GM21786 (cell line): ENCODE data around the gene BATF3.
A peak's percentile ranks its signal among the peaks of the same experiment; 100 is the strongest.
"Not testable (repeated sequence)": the region's sequence is repeated elsewhere in the genome, so short reads cannot be mapped to it uniquely, and the experiment has no call there.

ENCODE experiments used
- ATAC-seq: cut with Tn5 transposase; IDR thresholded peaks from one replicate; pipeline ENCODE4 v1.9.1; 2021; ENCODE audit not compliant: unreplicated experiment

Gene BATF3, protein sequence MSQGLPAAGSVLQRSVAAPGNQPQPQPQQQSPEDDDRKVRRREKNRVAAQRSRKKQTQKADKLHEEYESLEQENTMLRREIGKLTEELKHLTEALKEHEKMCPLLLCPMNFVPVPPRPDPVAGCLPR

DNA sequence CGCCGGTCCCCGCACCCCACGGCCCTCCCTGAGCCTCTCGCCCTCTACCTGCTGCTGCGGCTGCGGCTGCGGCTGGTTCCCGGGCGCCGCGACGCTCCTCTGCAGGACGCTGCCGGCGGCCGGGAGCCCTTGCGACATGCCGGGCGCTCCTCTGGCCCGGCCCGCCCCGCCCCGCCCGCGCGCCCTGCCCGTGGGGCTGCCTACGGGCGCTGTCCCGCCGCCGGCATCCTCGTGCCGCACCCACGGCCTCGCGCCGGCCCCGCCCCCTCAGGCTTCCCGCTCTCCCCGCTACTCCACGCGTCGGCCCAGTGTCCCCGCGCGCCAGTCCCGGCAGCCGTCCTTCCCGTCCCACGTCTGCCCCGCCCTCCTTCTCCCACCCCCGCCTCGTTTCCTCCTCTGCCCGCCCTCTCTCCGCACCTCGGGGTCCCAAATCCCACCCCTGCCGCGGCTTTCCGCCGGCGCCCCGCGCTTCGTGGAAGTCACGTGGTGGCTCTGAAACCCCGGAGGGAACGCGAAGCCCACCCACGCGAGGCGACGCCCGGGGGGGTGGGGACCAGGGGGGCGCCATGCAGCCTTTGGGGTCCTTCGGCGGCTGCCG is at the start of gene BATF3:
BATF3 (minus strand) TSS at position 216 of the 598 bp plus-strand sequence; CDS start at position 138, 78 bp downstream.
- ATAC-seq, result peak; percentile 2

DNA sequence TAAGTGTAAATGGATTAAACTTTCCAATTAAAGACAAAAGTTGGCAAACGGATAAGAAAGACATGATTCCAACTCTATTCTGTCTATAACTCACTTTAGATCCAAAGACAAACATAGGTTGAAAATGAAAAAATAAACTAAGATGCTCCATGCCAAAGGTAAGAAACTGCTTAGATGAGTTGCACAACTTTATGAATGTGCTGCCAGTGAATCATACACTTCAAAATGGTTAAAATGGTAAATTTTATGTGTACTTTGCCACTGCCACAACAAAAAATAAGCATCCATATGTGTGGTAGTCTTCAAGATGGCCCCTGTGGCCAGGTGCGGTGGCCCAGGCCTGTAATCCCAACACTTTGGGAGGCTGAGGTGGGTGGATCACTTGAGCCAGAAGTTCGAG is 46.9 kb upstream of the BATF3 start:
- ATAC-seq, result no peak

DNA sequence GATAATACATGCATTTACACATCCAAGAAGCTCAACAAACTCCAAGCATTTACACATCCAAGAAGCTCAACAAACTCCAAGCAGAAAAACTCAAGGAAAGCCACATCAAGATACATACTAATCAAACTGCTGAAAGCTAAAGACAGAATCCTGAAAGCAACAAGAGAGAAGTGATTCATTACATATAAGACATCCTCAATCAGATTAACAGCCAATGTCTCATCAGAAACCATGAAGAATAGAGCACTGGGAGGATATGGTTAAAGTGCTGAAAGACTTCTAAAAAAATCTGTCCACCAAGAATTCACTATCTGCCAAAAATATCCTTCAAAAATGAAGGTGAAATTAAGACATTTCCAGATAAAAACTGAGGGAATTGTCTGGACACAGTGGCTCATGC is 45.7 kb upstream of the BATF3 start:
- ATAC-seq, result no peak

DNA sequence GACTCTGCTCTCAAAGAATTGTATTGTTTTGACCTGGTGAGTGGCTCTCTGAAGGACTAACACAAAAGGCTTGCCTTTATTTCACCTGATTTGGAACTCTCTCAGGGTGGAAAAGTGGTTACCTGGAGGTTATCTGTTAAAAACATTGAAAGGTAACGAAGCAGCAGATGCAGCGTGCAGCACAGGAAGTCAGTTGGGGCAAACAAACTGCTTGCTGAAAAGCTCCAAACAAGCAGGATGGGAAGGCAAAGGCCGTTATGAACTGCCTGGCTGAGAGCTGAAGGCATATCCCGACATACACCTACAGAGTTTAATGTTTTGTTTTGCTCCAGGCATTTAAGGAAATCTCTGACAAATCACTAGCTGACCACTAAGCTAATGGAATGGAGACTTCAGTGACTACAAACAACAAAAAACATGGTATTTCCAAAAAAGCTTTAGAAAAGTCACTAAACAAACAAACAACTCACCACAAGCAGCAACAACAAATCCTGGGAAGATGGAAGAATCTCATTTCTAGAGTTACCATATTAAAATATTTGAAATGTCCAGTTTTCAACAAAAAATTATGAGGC is 44.3 kb upstream of the BATF3 start:
- no peak for ATAC-seq

DNA sequence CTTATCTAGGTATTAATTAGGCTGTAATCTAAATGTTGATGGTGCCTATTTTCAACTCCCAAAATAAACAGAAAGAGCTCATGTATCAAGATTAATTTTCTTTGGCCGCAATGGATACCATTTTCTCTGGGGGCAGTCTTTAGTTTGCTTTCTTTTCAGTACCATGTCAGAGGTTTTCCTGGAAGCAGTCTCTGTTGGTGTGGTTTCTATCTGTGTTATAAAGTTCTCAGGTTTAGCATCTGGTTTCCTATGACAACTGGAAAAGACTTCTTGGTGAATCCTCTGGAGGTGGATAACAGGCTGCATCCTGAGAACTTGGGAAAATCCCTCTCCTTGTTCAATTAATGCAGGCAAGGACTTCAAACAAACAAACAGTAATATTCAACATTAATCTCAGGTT is 38.7 kb upstream of the BATF3 start:
- ATAC-seq, result no peak

DNA sequence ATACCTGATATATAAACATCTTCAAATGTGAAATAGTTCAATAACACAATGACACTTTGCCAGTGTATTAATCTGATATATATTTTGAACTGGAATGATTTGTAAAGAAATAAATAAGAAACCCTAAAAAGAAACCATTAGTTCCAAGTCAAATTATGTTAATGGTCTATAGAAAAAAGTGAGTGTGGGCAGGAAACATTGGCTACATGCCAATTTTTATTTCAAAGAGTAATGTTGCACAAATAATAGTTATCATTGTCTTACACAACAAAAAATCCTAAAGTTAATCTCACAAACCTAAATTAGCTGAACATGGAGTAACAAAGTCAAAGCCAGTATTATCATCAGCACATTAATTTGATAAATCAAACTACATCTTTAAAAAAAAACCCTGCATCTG is 37.9 kb upstream of the BATF3 start:
- no peak for ATAC-seq

DNA sequence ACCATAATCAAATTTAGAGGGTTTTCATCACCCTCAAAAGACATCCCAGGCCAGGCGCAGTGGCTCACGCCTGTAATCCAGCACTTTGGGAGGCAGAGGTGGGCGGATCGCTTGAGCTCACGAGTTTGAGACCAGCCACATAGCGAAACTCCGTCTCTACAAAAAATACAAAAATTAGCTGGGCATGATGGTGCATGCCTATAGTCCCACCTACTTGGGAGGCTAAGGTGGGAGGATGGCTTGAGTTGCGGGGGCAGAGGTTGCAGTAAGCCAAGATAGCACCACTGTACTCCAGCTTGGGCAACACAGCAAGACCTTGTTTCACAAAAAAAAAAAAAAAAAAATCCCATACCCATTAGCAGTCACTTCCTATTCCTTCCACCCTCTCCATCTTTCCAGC is 33.5 kb upstream of the BATF3 start:
- no peak for ATAC-seq

DNA sequence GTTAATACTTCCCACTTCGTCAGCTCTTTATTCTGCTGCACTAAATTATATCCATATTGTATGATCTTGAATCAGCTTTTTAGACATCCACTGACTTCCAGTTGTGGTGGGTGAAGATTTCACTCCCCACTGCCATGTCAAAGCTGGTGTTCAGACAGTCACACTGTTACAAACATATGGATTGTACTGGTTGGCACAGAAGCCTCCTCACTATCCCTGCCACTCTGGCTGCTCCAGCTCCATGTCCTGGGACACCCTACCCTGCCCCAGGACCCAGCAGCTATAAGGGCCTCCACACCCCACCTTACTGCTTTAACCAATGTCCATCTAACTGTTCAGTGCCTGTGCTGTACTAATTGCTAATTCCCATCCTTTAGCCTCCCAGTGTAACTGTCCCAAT is 32.0 kb upstream of the BATF3 start:
- ATAC-seq, result no peak

DNA sequence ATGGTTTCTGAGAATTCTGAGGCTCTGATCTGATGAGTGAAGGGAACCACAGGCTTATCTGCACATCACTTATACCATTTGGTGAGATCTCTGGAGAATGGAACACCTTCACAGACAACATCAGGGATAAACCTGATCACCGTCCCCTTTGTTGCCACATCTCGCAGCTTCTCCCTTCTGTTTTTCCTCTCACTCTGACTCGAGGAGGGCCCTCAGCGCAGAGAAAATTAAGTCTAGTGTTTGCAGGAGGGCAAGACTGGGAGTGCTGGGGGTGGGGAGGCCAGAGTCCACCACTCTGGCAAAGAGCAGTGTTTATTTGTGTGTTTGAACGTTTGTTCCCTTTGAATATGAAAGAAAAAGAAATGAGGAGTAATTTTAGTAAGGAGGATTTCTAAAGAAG is 29.0 kb upstream of the BATF3 start:
- no peak for ATAC-seq

DNA sequence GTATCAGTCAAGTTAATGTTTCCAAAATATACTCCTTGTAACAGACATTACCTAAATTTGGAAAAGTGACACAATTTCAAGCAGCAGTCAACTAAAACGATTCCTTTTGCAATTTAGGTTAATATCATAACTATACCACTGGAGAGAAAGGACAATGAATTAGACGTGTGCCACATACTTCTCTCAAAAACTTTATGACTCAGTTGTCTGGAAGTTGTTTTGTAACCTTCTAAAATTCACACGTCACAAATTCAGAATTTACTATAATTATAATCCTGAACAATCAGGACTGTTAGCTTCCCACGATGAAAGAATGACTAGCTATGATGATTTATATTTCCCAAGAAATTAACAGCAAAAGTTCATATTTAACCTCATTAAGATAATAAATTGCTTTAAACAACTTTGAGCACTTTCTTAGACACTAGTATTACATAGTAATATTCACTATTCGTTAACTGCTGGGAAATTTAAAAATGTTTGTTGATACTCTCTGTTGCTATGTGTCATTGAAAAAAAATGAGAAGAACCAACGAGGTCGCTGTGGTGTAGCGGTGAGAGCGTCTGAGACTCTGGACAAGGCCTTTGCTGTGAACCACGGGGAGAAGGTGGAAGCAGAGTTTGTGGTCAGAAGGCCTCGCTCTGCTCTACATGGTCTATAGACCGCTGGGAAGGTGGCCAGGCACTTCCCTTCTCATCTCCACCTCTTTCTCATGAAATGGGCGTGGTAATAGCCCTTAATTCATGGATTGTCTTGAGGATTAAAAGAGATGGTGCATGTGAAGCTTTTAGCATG is 27.9 kb upstream of the BATF3 start:
- no peak for ATAC-seq

DNA sequence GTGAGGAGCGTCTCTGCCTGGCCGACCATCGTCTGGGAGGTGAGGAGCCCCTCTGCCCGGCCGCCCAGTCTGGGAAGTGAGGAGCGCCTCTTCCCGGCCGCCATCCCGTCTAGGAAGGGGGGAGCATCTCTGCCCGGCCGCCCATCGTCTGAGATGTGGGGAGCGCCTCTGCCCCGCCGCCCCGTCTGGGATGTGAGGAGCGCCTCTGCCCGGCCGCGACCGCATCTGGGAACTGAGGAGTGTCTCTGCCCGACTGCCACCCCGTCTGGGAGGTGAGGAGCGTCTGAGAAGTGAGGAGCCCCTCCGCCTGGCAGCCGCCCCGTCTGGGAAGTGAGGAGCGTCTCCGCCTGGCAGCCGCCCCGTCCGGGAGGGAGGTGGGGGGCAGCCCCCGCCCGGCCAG is 25.0 kb upstream of the BATF3 start:
- not testable (repeated sequence) for ATAC-seq

DNA sequence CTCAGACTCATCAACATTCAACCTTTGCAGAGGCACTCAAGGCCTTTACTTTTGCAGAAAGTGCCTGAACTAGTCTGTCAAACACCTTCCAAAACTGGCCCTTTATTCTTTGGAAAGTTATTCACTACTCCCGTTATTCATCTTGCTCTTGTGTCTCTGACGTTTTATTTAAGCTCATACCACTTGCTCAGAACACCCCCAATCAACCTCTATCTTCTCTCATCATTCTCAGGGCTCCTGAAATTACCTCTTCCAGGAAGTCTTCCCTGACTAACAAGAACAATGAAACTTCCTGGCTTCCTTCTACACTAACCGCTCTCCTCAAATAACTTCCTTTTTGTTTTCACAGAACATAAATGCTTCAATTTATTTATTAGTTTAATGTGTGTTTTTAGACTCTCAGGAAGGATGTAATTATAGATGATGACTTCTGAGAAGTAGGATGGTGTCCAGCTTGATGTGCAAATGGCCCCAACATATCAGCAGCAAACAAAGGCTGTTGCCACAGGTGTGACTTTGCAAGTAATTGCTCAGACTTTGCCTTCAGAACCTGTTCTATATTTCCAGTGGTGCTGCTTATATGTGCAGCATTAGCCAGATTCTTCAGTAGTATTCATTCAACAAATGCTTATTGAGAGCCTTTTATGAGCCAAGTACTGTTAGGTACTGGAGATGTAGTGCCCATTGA is 22.8 kb upstream of the BATF3 start:
- ATAC-seq, result no peak

DNA sequence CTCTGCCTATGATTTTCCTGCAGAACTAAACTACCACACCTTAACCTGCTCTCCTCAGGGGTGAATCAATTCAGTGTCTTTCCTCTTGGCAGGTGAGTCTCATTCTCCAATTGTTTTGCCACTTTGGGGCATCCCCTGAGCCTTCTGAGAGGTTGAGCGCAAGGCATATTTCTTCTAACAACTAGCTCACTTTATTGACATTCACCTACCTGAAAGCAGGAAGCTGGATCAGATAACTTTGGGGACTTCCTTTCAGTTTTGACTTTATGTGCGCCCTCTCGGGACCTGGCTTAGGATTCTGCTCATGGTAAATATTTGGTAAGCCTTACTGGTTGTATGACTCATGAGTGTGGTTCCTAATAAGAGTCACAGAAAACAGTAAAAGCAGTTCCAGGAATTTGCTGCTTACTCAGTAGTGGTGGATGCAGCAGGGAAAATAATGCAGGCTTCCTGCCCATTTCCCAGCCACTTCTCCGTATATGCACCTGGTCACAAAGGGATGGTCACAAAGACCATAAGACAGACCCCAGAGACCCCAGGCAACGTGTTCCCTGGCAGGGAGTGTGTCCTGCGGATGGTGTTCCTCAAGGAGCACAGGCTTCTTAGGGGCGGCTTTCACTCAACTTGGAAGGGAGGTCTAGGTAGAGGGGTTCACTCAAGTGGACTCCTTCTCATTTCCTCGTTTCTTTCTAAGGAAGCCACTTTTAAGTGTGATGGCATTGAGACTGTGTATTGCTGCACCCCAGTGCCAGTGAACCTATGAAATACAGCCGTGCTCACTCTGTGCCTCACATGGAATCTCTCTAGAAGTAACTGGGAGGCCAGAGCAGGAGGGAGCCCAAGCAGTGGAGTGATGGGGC is 22.0 kb upstream of the BATF3 start:
- no peak for ATAC-seq

DNA sequence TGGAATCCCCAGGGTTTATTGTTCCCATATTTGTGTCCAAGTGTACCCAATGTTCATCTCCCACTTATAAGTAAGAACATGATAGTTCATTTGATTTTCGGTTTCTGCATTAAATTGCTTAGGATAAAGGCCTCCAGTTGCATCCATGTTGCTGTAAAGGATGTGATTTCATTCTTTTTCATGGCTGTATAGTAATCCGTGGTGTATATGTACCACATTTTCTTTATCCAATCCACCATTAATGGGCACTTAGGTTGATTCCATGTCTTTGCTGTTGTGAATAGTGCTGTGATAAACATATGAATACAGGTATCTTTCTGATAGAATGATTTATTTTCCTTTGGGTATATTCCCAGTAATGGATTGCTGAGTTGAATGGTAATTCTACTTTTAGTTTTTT is 20.0 kb upstream of the BATF3 start:
- no peak for ATAC-seq

DNA sequence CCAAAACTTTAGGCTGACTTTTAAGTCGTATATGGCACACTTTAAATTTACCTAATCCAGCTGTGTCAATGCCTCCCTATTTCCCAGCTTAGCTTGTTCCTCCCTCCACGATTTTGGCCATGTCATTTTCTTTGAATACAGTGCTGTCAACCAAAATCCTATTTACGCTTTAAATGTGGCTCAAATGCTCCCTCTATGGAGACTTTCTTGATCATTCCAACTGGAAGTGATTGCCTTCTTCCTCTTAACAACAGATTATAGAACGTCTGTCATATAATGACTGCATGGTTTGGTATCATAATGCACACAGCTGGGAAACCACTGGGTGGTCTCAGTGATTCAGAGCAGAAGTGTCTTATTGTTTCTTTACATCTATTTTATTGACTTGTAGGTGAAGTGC is 18.9 kb upstream of the BATF3 start:
- ATAC-seq, result no peak

DNA sequence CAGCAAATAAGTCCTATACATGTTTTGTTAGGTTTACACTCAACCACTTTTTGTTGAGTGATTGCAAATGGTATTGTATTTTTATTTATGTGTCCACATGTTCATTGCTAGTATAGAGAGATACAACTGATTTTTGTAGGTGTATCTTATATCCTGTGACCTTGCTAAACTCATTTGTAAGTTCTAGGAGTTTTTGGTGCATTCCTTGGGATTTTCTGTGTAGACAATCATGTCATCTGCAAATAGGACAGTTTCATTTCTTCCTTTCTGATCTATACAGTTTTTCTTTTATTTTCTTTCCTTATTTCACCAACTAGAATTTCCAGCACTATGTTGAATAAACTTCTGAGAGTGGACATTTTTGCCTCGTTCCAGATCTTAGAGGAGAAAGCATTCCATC is 16.5 kb upstream of the BATF3 start:
- no peak for ATAC-seq

DNA sequence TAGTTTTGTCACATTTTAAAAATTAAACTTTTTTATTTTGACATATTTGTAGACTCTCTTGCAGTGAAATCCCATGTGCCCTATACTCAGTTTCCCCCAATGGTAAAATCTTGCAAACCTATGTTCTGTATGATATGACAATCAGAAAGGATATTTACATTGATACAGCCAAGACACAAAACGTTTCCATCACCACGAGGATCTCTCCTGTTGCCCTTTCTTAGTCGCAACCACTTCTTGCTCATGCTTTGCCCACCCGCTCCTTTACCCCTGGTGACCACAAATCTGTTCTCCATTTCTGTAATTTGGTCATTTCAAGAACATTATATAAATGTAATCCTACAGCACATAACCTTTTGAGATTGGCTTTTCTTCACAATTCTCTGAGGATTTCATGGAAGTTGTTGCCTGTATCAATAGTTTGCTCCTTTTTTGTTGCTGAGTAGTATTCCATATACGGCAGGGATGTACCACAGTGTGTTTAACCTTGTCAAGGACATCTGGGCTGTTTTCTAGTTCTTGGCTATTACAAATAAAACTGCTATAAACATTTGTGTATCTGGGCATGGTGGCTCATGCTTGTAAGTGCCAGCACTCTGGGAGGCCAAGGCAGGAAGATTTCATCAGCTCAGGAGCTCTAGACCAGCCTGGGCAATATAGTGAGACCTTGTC is 14.0 kb upstream of the BATF3 start:
- ATAC-seq, result no peak

DNA sequence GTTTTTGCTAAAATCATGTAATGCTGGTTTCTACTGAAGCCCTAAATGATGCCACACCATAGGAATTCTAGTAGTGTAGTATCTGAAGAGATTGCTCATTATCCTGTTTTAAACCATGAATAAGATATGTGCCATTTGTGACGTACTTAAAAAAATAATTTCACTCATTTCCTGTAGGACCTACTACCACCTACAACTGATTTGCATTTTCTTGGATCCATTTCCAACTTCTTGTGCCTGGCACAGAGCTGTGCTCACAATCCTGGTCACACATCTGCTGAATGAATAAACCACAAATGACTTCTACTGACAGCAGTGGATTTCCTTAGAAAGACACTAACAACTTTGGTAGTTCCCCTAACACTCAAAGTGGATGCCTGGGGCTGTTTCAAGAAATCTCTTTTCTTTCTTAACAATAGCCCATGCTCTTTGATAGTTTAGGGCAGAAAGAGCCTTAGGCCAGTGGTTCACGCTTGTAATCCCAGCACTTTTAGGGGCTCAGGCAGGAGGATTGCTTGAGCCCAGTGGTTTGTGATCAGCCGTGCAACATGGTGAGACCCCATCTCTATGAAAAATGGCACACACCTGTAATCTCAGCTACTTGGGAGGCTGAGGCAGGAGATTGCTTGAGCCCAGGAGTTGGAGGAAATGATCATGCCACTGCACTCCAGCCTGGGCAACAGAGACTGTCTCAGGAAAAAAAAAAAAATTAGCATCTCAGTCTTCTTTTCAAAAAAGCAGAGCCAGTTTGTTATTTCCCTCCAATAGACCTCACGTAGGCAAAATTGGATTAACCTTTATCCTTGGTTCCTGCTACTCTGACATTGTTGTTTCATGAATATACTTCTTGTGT is 13.0 kb upstream of the BATF3 start:
- peak; percentile 50 for ATAC-seq

DNA sequence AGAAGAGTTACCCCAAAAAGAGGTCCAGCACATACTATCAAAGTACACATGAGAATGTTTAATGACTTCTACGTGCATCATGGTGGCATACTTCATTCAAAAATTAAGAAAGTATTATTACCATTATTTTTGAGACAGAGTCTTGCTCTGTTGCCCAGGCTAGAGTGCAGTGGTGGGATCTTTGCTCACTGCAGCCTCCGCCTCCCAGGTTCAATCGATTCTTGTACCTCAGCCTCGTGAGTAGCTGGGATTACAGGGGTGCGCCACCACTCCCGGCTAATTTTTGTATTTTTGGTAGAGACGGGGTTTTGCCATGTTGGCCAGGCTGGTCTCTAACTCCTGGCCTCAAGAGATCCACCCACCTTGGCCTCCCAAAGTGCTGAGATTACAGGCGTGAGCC is 12.3 kb upstream of the BATF3 start:
- not testable (repeated sequence) for ATAC-seq
